Mucosa of descending colon (tissue), 3 donors: ENCODE results near the gene HLA-F. TPM values are rescaled to one million over a fixed set of nuclear protein-coding genes. Genes with fewer than 3 reads are reported as not detected.

Experiments used
- ATAC-seq: fragments of 200-7000 bp; cut with Tn5 transposase; one replicate; pipeline ENCODE4 v1.9.1; 2020; ENCODE audit warnings: mild to moderate bottlenecking, moderate library complexity
- DNase-seq, 3 donors: peaks; one replicate each; pipeline ENCODE4 v3.0.0-alpha.2; 2020
- H3K36me3 ChIP-seq: fragments of 200-600 bp; one replicate; pipeline ENCODE4 v1.8.0; 2021; ENCODE audit warnings: low read depth, mild to moderate bottlenecking
- H3K4me1 ChIP-seq: fragments of 200-600 bp; one replicate; pipeline ENCODE4 v1.8.0; 2021; ENCODE audit warnings: low read depth, mild to moderate bottlenecking
- H3K4me3 ChIP-seq: fragments of 200-600 bp; one replicate; pipeline ENCODE4 v1.8.0; 2021; ENCODE audit warnings: mild to moderate bottlenecking
- H3K9me3 ChIP-seq: fragments of 200-600 bp; one replicate; pipeline ENCODE4 v1.8.0; 2021; ENCODE audit warnings: mild to moderate bottlenecking
- CTCF ChIP-seq: fragments of 200-600 bp; IDR thresholded peaks from one replicate; pipeline ENCODE4 v1.8.0; 2022; ENCODE audit warnings: antibody characterized with exemption, mild to moderate bottlenecking
- intact Hi-C, 2 donors: fragments of 100-400 bp; cut with DNase I in 1 of 2; cut with micrococcal nuclease in 1 of 2; formaldehyde crosslinking; loops; one replicate each; pipeline versions ENCODE4 v1.11.0 to v1.11.1; 2022; cut with DNase I, micrococcal nuclease
- total RNA-seq, 3 donors: library from RNA; stranded (reverse); fragmentation: NEBNext Ultra II Directional in 2 of 3; extraction: Animal tissue kit (Norgen Biotek cat#: 25700) in 2 of 3; gene quantifications; one replicate each; pipeline versions ENCODE4 v1.2.1 to v1.2.4, GENCODE V29; 2021 to 2023
- donor health status: DM: no; HTN: no; CAD: no; lungs with moderate emphysema.
- donor health status: DM: no; HTN: no; CAD: no.
- donor health status: DM: no; HTN: yes; CAD: no.

The HLA-F gene
- total RNA-seq, 3 donors from 2014 or later = 151 to 416 (median 198) TPM

- no peak for TF ChIP-seq CTCF
- ATAC-seq = no peak
- H3K9me3 ChIP-seq = no peaks in the 10 kb centered on the region
- intact Hi-C loops = no loop called here
- DNase-seq = no peak
- H3K4me1 ChIP-seq = no peaks in the 10 kb centered on the region
- H3K36me3 ChIP-seq = no peaks in the 10 kb centered on the region
- no peak overlapping the region for H3K4me3 ChIP-seq
These were observed 38.8 kb downstream of the HLA-F start for GRCh38 chr6:29762051-29762450.

DNA sequence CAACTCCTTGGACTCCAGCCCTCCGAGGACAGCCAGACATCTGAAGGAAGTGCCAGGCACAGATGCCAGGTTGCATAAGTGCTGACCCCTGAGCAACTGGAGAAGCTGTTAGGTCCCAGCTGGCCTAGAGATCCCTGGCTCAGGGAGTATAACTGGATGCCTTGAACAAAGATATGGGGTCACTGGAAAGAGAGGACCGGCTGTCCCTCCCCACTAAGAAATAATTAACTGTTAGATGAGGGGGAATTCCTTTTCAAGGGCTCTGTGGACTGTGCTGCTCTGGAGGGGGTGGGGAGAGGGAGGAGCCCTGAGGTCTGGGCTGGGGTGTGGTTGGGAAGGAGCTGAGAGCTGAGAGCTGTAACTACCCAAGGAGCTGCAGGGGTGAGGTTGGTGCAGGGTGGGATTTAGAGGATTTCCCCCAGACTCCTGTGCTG is 39.6 kb downstream of the HLA-F start:
- ATAC-seq (no peak), DNase-seq (no peak)
- Histone ChIP-seq H3K4me1 (no peaks in the 10 kb centered on the region), H3K36me3 (no peaks in the 10 kb centered on the region), H3K9me3 (no peaks in the 10 kb centered on the region), H3K4me3 (no peak overlapping the region)
- intact Hi-C loops = no loop called here
- no peak for TF ChIP-seq CTCF

DNA sequence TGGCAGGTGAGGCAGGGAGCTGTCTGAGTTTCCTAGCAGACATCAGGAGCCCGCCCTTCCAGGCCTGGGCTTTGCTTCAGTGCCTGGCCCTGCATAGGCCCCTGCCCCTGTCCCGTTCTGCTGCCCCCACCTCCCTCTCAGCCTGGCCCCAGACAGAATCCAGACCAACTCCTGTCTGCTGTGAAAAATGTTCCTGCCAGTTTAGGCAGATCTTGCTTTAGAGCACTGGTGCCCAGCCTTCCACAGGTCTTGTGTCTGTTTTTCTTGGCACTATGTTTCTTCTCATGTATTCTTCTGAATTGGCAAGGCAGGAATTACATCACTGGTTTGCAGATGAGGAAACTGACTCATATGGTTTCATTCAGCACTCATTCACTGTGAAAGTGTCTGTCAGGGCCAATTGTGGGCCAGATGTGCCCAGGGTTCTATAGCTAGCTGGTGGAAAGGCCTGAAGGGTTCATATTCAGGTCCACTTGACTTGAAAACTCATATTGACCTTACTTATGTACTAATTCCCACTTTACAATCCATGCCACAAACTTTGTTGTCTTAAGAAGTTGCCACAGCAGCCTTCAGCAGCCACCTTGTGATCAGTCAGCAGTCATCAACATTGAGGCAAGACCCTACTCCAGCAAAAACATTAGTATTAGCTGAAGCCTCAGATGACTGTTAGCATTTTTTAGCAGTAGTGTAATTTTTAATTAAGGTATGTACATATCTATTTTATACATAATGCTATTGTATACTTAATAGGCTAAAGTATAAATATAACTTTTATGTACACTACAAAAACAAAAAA is 40.5 kb downstream of the HLA-F start:
- Histone ChIP-seq H3K4me1 (no peaks in the 10 kb centered on the region), H3K9me3 (no peaks in the 10 kb centered on the region), H3K36me3 (no peaks in the 10 kb centered on the region), H3K4me3 (no peak overlapping the region)
- intact Hi-C loops = no loop called here
- no peak for ATAC-seq
- no peak for TF ChIP-seq CTCF
- DNase-seq = no peak

- DNase-seq (no peak), ATAC-seq (no peak)
- TF ChIP-seq CTCF = no peak
- intact Hi-C loops = no loop called here
- Histone ChIP-seq H3K4me1 (no peaks in the 10 kb centered on the region), H3K9me3 (no peaks in the 10 kb centered on the region), H3K4me3 (no peak overlapping the region), H3K36me3 (no peaks in the 10 kb centered on the region)
These were observed 41.4 kb downstream of the HLA-F start for GRCh38 chr6:29764422-29765196.

GRCh38 chr6:29769336-29769735 is 46.1 kb downstream of the HLA-F start:
- no peaks in the 10 kb centered on the region for H3K9me3 ChIP-seq
- DNase-seq (no peak), ATAC-seq (no peak)
- H3K36me3 ChIP-seq = no peaks in the 10 kb centered on the region
- H3K4me3 ChIP-seq = no peak overlapping the region
- intact Hi-C loops = no loop called here
- no peaks in the 10 kb centered on the region for H3K4me1 ChIP-seq
- no peak for TF ChIP-seq CTCF
